Stimulated activated effector memory CD8-positive, alpha-beta T cell treated with anti-CD3 and anti-CD28 coated beads, Interleukin-12 subunit alpha, Interleukin-12 subunit beta, amount 100 ng/mL, for 72 hours (primary cell): ENCODE results near the gene DAPK1.

ENCODE experiments used
- ATAC-seq: fragments of 150-1000 bp; cut with Tn5 transposase; 2 replicates; pipeline ENCODE4 v1.10.0; 2021
- DNase-seq, 2 donors: peaks; one replicate each; pipeline ENCODE4 v3.0.0; 2021 to 2022; ENCODE audit warnings: low spot score in 2 of 2
- H3K27ac Mint-ChIP-seq: one replicate; pipeline ENCODE4 v1.8.0; 2022; ENCODE audit warnings: mild to moderate bottlenecking, mixed read lengths
- H3K36me3 Mint-ChIP-seq: one replicate; pipeline ENCODE4 v1.8.0; 2022; ENCODE audit warnings: mild to moderate bottlenecking, mixed read lengths
- H3K4me1 Mint-ChIP-seq: one replicate; pipeline ENCODE4 v1.8.0; 2022; ENCODE audit warnings: mixed read lengths
- H3K4me3 Mint-ChIP-seq: one replicate; pipeline ENCODE4 v1.8.0; 2022; ENCODE audit warnings: mild to moderate bottlenecking, mixed read lengths
- H3K9me3 Mint-ChIP-seq: one replicate; pipeline ENCODE4 v1.8.0; 2022; ENCODE audit warnings: mixed read lengths

Gene DAPK1

GRCh38 chr9:87578625-87579024, 81.0 kb downstream of the DAPK1 start:
- H3K4me1 Mint-ChIP-seq, result no peaks in the 10 kb centered on the region
- no peak overlapping the region for H3K27ac Mint-ChIP-seq
- DNase-seq (no peak), ATAC-seq (no peak)
- no peak overlapping the region for H3K4me3 Mint-ChIP-seq
- H3K36me3 Mint-ChIP-seq, result no peaks in the 10 kb centered on the region
- H3K9me3 Mint-ChIP-seq, result no peaks in the 10 kb centered on the region

DNA sequence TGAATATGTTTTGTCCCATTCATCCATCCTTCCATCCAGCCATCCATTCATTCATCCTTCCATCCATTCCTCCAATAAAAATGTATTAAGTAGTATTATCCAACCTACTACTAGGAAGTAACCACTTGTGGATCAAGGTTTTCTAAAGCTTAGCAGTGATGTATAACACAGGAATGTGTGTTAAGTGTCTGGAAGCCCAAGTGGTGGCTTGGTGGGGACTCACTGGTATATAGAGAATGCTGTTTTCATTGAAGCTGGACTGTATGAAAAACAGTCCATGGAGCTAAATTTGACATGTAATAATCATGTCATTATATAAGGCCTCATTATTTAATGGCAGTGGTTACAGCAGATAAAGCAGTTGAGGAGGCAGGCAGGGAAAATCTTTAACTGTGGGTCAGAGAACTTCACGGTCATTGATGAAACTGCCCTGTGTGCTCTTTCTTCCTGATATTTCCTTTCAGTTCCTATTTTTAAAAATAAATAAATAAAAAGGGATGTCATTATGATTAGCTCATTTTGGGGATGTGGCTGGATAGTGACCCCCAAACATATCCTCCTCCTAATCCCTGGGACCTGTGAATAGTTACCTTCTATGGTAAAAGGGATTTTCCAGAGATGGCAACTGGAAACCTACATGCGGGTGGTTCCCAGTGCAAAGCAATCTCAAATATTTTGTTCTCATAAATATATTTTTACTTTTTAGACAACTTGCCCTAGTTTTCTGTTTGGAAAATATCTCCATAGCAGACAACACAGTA, 82.3 kb downstream of the DAPK1 start:
- DNase-seq (no peak), ATAC-seq (no peak)
- H3K4me3 Mint-ChIP-seq, result no peak overlapping the region
- H3K36me3 Mint-ChIP-seq, result no peaks in the 10 kb centered on the region
- no peaks in the 10 kb centered on the region for H3K9me3 Mint-ChIP-seq
- H3K27ac Mint-ChIP-seq, result no peak overlapping the region
- H3K4me1 Mint-ChIP-seq, result no peaks in the 10 kb centered on the region

DNA sequence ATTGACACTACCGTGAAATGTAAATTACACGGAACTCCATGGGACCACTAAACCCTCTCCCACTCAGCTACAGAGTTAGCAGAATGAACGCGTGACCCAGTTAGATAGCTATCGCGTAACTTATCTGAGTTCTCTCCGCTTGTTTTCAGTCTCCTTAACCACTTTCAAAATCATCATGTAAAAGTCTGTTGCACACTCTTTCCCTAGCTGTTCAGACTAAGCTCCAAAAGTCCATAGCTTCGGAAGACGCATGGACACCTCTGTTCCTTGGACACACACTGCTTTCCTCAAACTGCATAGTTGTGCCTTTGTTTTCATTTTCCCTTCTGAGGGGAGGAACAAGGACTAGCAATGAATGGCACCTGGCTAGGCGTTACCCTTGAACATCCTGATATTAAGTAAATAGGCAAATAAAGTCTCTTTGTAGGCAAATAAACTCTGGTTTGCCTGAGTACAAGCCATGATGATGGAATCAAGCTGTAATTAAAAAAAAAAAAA, 83.3 kb downstream of the DAPK1 start:
- Mint-ChIP-seq H3K4me1 (no peaks in the 10 kb centered on the region), H3K4me3 (no peak overlapping the region), H3K9me3 (no peaks in the 10 kb centered on the region), H3K36me3 (no peaks in the 10 kb centered on the region), H3K27ac (no peak overlapping the region)
- ATAC-seq (no peak), DNase-seq (no peak)

- H3K27ac Mint-ChIP-seq, result no peak overlapping the region
- no peaks in the 10 kb centered on the region for H3K4me1 Mint-ChIP-seq
- no peaks in the 10 kb centered on the region for H3K9me3 Mint-ChIP-seq
- DNase-seq (no peak), ATAC-seq (no peak)
- H3K4me3 Mint-ChIP-seq, result no peak overlapping the region
- H3K36me3 Mint-ChIP-seq, result no peaks in the 10 kb centered on the region
Measured at GRCh38 chr9:87581513-87581912, 83.8 kb downstream of the DAPK1 start.

- ATAC-seq (no peak), DNase-seq (no peak)
- no peaks in the 10 kb centered on the region for H3K9me3 Mint-ChIP-seq
- no peak overlapping the region for H3K4me3 Mint-ChIP-seq
- no peaks in the 10 kb centered on the region for H3K4me1 Mint-ChIP-seq
- H3K36me3 Mint-ChIP-seq, result no peaks in the 10 kb centered on the region
- no peak overlapping the region for H3K27ac Mint-ChIP-seq
Measured at GRCh38 chr9:87581949-87582637, 84.4 kb downstream of the DAPK1 start.

DNA sequence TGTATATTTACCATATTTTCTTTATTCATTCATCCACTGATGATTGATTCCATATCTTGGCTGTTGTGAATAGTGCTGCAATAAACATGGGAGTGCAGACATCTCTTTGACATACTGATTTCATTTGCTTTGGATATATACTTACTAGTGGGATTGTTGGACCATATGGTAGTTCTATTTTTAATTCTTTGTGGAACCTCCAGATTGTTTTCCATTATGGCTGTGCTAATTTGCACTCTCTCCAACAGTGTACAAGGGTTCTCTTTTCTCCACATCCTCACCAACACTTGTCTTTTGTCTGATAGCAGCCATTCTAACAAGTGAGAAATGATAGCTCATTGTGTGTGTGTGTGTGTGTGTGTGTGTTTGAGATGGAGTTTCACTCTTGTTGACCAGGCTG, 86.7 kb downstream of the DAPK1 start:
- no peaks in the 10 kb centered on the region for H3K9me3 Mint-ChIP-seq
- H3K4me3 Mint-ChIP-seq, result no peak overlapping the region
- H3K27ac Mint-ChIP-seq, result no peak overlapping the region
- ATAC-seq (no peak), DNase-seq (no peak)
- no peaks in the 10 kb centered on the region for H3K4me1 Mint-ChIP-seq
- H3K36me3 Mint-ChIP-seq, result no peaks in the 10 kb centered on the region

DNA sequence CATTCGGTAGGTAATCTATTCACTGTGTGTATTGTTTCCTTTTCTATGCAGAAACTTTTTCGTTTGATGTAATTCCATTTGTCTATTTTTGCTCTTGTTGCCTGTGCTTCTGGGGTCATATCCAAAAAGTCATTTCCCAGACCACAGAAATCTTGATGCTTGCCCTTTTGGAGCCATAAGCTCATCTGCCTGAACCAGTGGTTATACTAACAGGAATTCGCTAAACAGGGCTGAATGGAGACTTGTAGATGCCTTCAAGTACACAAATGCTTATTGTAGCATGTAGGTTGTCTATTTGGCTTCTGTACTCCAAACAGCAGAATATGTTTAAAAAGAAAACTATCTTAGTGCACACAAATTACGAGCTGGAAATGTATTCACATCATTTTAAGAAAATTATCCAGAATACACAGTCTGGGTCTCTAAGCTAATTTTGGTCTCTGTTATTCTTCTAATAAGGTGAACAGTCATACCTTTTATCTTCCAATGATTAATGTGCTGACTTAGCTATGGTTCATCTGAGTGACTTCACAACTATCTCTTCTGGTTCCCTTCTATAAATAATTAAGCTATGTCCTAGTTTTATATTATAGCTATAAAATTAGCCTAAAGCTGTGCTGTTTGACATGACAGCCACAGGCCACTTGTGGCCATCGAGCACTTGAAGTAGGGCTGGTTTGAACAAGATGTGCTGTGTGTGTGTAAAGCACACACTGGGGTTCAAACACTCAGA, 87.6 kb downstream of the DAPK1 start:
- DNase-seq, result no peak
- H3K9me3 Mint-ChIP-seq, result no peaks in the 10 kb centered on the region
- no peak overlapping the region for H3K27ac Mint-ChIP-seq
- no peak overlapping the region for H3K4me3 Mint-ChIP-seq
- ATAC-seq, result no peak
- H3K4me1 Mint-ChIP-seq, result no peaks in the 10 kb centered on the region
- H3K36me3 Mint-ChIP-seq, result no peaks in the 10 kb centered on the region

- no peaks in the 10 kb centered on the region for H3K4me1 Mint-ChIP-seq
- DNase-seq, result no peak
- H3K9me3 Mint-ChIP-seq, result no peaks in the 10 kb centered on the region
- no peak overlapping the region for H3K27ac Mint-ChIP-seq
- H3K36me3 Mint-ChIP-seq, result no peaks in the 10 kb centered on the region
- no peak overlapping the region for H3K4me3 Mint-ChIP-seq
- ATAC-seq, result no peak
Measured at GRCh38 chr9:87586731-87587355, 89.2 kb downstream of the DAPK1 start.

DNA sequence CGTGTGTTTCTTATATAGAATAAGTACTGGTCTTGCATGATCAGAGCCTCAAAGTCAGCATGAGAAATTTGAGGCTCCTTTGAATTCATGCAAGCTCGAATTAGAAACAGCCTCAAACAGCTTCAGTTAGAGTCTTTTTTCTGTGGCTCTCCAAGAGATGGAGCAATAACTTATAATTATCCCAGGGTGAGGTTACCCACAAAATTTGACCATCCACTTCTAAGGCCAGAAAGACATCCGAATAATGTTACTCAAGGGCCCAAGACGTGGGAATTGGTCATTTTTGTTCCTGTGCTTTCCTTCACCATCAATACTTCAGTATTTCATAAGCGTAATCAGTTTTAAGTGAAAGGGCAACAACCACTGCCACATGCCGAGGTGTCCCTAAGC, 89.7 kb downstream of the DAPK1 start:
- Mint-ChIP-seq H3K27ac (no peak overlapping the region), H3K9me3 (no peaks in the 10 kb centered on the region), H3K4me3 (no peak overlapping the region), H3K36me3 (no peaks in the 10 kb centered on the region), H3K4me1 (no peaks in the 10 kb centered on the region)
- DNase-seq (no peak), ATAC-seq (no peak)

GRCh38 chr9:87587864-87588263, 90.2 kb downstream of the DAPK1 start:
- Mint-ChIP-seq H3K4me3 (no peak overlapping the region), H3K27ac (no peak overlapping the region), H3K36me3 (no peaks in the 10 kb centered on the region), H3K9me3 (no peaks in the 10 kb centered on the region), H3K4me1 (no peaks in the 10 kb centered on the region)
- ATAC-seq (no peak), DNase-seq (no peak)

- Mint-ChIP-seq H3K4me3 (no peak overlapping the region), H3K36me3 (no peaks in the 10 kb centered on the region), H3K9me3 (no peaks in the 10 kb centered on the region), H3K27ac (no peak overlapping the region), H3K4me1 (no peaks in the 10 kb centered on the region)
- ATAC-seq (no peak), DNase-seq (no peak)
Measured at GRCh38 chr9:87588339-87588738, 90.7 kb downstream of the DAPK1 start.

- H3K4me1 Mint-ChIP-seq, result no peaks in the 10 kb centered on the region
- no peaks in the 10 kb centered on the region for H3K36me3 Mint-ChIP-seq
- ATAC-seq (no peak), DNase-seq (no peak)
- no peak overlapping the region for H3K27ac Mint-ChIP-seq
- H3K9me3 Mint-ChIP-seq, result no peaks in the 10 kb centered on the region
- no peak overlapping the region for H3K4me3 Mint-ChIP-seq
Measured at GRCh38 chr9:87590996-87591395, 93.3 kb downstream of the DAPK1 start.

DNA sequence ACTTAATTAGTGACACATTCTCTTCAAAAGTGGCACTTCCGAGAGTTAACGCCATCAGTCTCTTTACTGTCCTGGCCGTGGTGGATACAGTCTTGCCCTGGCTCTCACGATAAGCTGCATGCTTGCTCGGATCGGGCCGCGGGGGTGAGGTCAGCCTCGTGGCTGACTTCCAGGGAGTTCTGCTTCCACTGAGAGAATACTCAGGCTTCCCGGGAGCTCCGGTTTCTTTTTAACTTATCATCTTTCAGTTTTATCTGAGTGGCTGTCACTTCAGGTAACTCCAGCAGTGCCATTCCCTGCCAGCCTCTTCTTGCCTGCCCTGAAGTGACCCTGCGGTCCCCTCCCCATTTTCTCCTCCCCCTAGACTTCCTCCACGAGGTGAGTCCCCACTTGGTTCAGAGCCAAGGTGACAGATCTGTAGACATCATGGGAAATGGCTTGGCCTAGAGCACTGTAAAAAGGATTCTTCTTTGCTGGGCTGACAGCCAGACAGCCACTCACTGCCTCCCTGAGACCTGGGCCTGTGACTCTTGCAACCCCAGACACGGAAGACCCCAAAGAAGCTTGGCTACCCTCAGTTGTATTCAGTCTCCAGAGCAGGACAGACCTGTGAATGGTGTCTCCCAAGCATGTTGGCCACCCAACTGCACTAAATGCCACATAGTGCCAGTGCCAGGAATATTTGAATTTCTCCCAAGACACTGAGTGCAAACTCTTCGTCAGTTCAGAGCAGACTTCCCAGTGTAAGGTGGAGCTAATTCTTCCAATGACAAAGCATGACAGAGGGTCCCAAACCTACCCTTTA, 95.1 kb downstream of the DAPK1 start:
- H3K27ac Mint-ChIP-seq, result no peak overlapping the region
- DNase-seq (no peak), ATAC-seq (no peak)
- H3K4me1 Mint-ChIP-seq, result no peaks in the 10 kb centered on the region
- H3K36me3 Mint-ChIP-seq, result no peaks in the 10 kb centered on the region
- H3K9me3 Mint-ChIP-seq, result no peaks in the 10 kb centered on the region
- H3K4me3 Mint-ChIP-seq, result no peak overlapping the region

GRCh38 chr9:87593359-87593980, 95.8 kb downstream of the DAPK1 start:
- no peak overlapping the region for H3K27ac Mint-ChIP-seq

More at GRCh38 chr9:87593359-87593980, 95.8 kb downstream of the DAPK1 start:
- Mint-ChIP-seq H3K4me1 (no peaks in the 10 kb centered on the region), H3K9me3 (no peaks in the 10 kb centered on the region), H3K4me3 (no peak overlapping the region), H3K36me3 (no peaks in the 10 kb centered on the region)
- DNase-seq (no peak), ATAC-seq (no peak)
